Stimulated activated CD8-positive, alpha-beta memory T cell treated with anti-CD3 and anti-CD28 coated beads, Interleukin-4, amount 100 ng/mL, for 4 hours (primary cell): ENCODE results near the gene PALLD.

ENCODE experiments used
- DNase-seq, 2 donors: peaks; one replicate each; pipeline ENCODE4 v3.0.0-alpha.2; 2020; ENCODE audit warnings: low read depth in 2 of 2, low spot score in 1 of 2

The PALLD gene

GRCh38 chr4:168815379-168816345 is 318.8 kb downstream of the PALLD start:
- DNase-seq = no peak

GRCh38 chr4:168817370-168817769 is 320.5 kb downstream of the PALLD start:
- DNase-seq = no peak

GRCh38 chr4:168822481-168822880 is 325.6 kb downstream of the PALLD start:
- DNase-seq = no peak

GRCh38 chr4:168825975-168826374 is 329.1 kb downstream of the PALLD start:
- no peak for DNase-seq

GRCh38 chr4:168826620-168827019 is 329.8 kb downstream of the PALLD start:
- no peak for DNase-seq

- no peak for DNase-seq
These were observed 334.1 kb downstream of the PALLD start for GRCh38 chr4:168830777-168831512.

GRCh38 chr4:168831585-168831918 is 334.7 kb downstream of the PALLD start:
- DNase-seq = no peak

- DNase-seq = peak; percentile 9 to 16
These were observed 335.3 kb downstream of the PALLD start for GRCh38 chr4:168831919-168832762.

- DNase-seq = no peak
These were observed 336.1 kb downstream of the PALLD start for GRCh38 chr4:168832763-168833575.

GRCh38 chr4:168833881-168834280 is 337.0 kb downstream of the PALLD start:
- no peak for DNase-seq

- no peak for DNase-seq
These were observed 339.1 kb downstream of the PALLD start for GRCh38 chr4:168835880-168836454.

GRCh38 chr4:168836490-168836889 is 339.6 kb downstream of the PALLD start:
- no peak for DNase-seq

- DNase-seq = no peak
These were observed 341.1 kb downstream of the PALLD start for GRCh38 chr4:168837922-168838321.

- DNase-seq = no peak
These were observed 343.0 kb downstream of the PALLD start for GRCh38 chr4:168839758-168840391.

GRCh38 chr4:168840392-168840763 is 343.5 kb downstream of the PALLD start:
- no peak for DNase-seq

- no peak for DNase-seq
These were observed 344.3 kb downstream of the PALLD start for GRCh38 chr4:168841000-168841671.

GRCh38 chr4:168841672-168842019 is 344.8 kb downstream of the PALLD start:
- no peak for DNase-seq

- DNase-seq = no peak
These were observed 345.3 kb downstream of the PALLD start for GRCh38 chr4:168842186-168842585.

- DNase-seq = no peak
These were observed 346.8 kb downstream of the PALLD start for GRCh38 chr4:168843635-168844034.
